GM21717 (cell line): Measurements from ENCODE around the gene APC2.
"Not testable (repeated sequence)": the region's sequence is repeated elsewhere in the genome, so short reads cannot be mapped to it uniquely, and the experiment has no call there.

Source experiments
- ATAC-seq: cut with Tn5 transposase; IDR thresholded peaks from one replicate; pipeline ENCODE4 v1.9.1; 2021; ENCODE audit warnings: mild to moderate bottlenecking, moderate library complexity; ENCODE audit not compliant: unreplicated experiment

The APC2 gene

GRCh38 chr19:1507763-1508506 lies 58.0 kb downstream of the APC2 start:
- no peak for ATAC-seq

GRCh38 chr19:1508507-1508856 lies 58.6 kb downstream of the APC2 start:
- no peak for ATAC-seq

GRCh38 chr19:1509602-1510441 lies 59.9 kb downstream of the APC2 start:
- ATAC-seq = no peak

GRCh38 chr19:1510442-1510806 lies 60.5 kb downstream of the APC2 start:
- no peak for ATAC-seq

GRCh38 chr19:1510807-1511206 lies 60.9 kb downstream of the APC2 start:
- no peak for ATAC-seq

- ATAC-seq = no peak
Observed at GRCh38 chr19:1511318-1512317, 61.7 kb downstream of the APC2 start.

- ATAC-seq = no peak
Observed at GRCh38 chr19:1512671-1513498, 63.0 kb downstream of the APC2 start, which contains the start of gene ADAMTSL5. Gene ADAMTSL5 (minus strand): TSS chr19:1513019. CDS start chr19:1510943, 2,076 bp downstream.

- no peak for ATAC-seq
Observed at GRCh38 chr19:1513499-1514294, 63.8 kb downstream of the APC2 start.

GRCh38 chr19:1514295-1514661 lies 64.4 kb downstream of the APC2 start:
- no peak for ATAC-seq

- ATAC-seq = no peak
Observed at GRCh38 chr19:1514986-1515721, 65.2 kb downstream of the APC2 start.

- no peak for ATAC-seq
Observed at GRCh38 chr19:1516395-1516753, 66.5 kb downstream of the APC2 start.

GRCh38 chr19:1518471-1518870 lies 68.5 kb downstream of the APC2 start:
- no peak for ATAC-seq

- ATAC-seq = not testable (repeated sequence)
Observed at GRCh38 chr19:1519802-1520201, 69.9 kb downstream of the APC2 start.

GRCh38 chr19:1520203-1520780 lies 70.4 kb downstream of the APC2 start:
- no peak for ATAC-seq

- ATAC-seq = no peak
Observed at GRCh38 chr19:1521636-1522035, 71.7 kb downstream of the APC2 start.

- ATAC-seq = no peak
Observed at GRCh38 chr19:1522061-1522460, 72.1 kb downstream of the APC2 start.

- ATAC-seq = no peak
Observed at GRCh38 chr19:1522838-1523237, 72.9 kb downstream of the APC2 start.
